Measurements from ENCODE around the gene ATP1B4. TPM values are rescaled to one million over a fixed set of nuclear protein-coding genes. Genes with fewer than 3 reads are reported as not detected.

ATP1B4 gene
- total and polyA plus RNA-seq, 2 of the 8 experiments (the other 6 are each of a cell fraction or from before 2014, with no cell fraction given), result not detected

GRCh38 chrX:120318411-120318810 is 43.5 kb upstream of the ATP1B4 start:
- H4K20me1 ChIP-seq (replicated peaks in 1 of 2; ENCODE audit: control insufficient read depth in 1 of 2, insufficient read depth in 2 of 2, low read length in 2 of 2), result no peaks in the 10 kb centered on the region
- H3K9me3 ChIP-seq (ENCODE audit: insufficient read depth in 2 of 2, low read depth in 1 of 2, low read length in 1 of 2), result no peaks in the 10 kb centered on the region
- no peaks in the 10 kb centered on the region for H3K79me1 ChIP-seq (ENCODE audit: low read depth, low read length)
- H2AFZ ChIP-seq (ENCODE audit: low read length), result no peak overlapping the region
- 87% methylated on average over 4 of the region's 4 CpGs; no CpG with 5 or more reads in 1 of the 2 experiments for WGBS, 2 experiments (ENCODE audit: extremely low coverage in 1 of 2, insufficient coverage in 1 of 2, insufficient read length in 1 of 2, insufficient replicate concordance in 2 of 2, low coverage in 1 of 2, low lambda C conversion rate in 2 of 2, missing lambda C conversion rate in 1 of 2)
- no peak overlapping the region for H4K8ac ChIP-seq (ENCODE audit: extremely low read depth, insufficient read depth, low read length)
- DNase-seq (ENCODE audit: low read depth in 1 of 2, low spot score in 2 of 2) (no peak), FAIRE-seq (no peak)
- no peak overlapping the region for H2BK5ac ChIP-seq (ENCODE audit: low read depth, low read length)
- no peak overlapping the region for H3K4me2 ChIP-seq (ENCODE audit: insufficient read depth in 1 of 2, low read depth in 2 of 2, low read length in 2 of 2)
- H4K5ac ChIP-seq (ENCODE audit: insufficient read length, low read depth, low read length), result no peak overlapping the region
- H3K23me2 ChIP-seq (ENCODE audit: low read depth, low read length), result no peaks in the 10 kb centered on the region
- H4K91ac ChIP-seq (replicated peaks; ENCODE audit: insufficient read length, low read length), result no peak overlapping the region
- no peaks in the 10 kb centered on the region for H3K79me2 ChIP-seq (ENCODE audit: control insufficient read depth in 1 of 2, insufficient read depth in 2 of 2, low read length in 2 of 2)
- H3K18ac ChIP-seq (ENCODE audit: extremely low read depth, low read length), result no peak overlapping the region
- H2BK20ac ChIP-seq (ENCODE audit: low read length), result no peak overlapping the region
- H3K23ac ChIP-seq (ENCODE audit: insufficient read length), result no peak overlapping the region
- H3K36me3 ChIP-seq (ENCODE audit: control insufficient read depth in 2 of 4, insufficient read depth in 4 of 4, low read length in 3 of 4), result no peaks in the 10 kb centered on the region
- H2BK120ac ChIP-seq (replicated peaks; ENCODE audit: low read depth, low read length), result no peak overlapping the region
- H2BK12ac ChIP-seq (ENCODE audit: low read depth, low read length), result no peak overlapping the region
- H3K9ac ChIP-seq (replicated peaks in 1 of 4; ENCODE audit: extremely low read depth in 1 of 4, low read depth in 3 of 4, low read length in 3 of 4), result no peak overlapping the region
- H3K4me3 ChIP-seq (ENCODE audit: extremely low read depth in 1 of 4, insufficient read depth in 2 of 4, low read depth in 3 of 4, low read length in 4 of 4), result no peak overlapping the region
- H2AK5ac ChIP-seq (ENCODE audit: low read depth, low read length), result no peak overlapping the region
- no peak overlapping the region for H3K56ac ChIP-seq (replicated peaks; ENCODE audit: insufficient read length, low read depth, low read length)
- no peak overlapping the region for H3K27ac ChIP-seq (ENCODE audit: low read depth, low read length)
- H3K27me3 ChIP-seq (replicated peaks in 1 of 4; ENCODE audit: control insufficient read depth in 3 of 4, extremely low read depth in 1 of 4, insufficient read depth in 3 of 4, low read length in 3 of 4), result no peaks in the 10 kb centered on the region; a peak in 2 of 7 replicates
- H2BK15ac ChIP-seq (ENCODE audit: low read length), result no peak overlapping the region
- H3K4ac ChIP-seq (replicated peaks; ENCODE audit: insufficient read length, low read depth, low read length), result no peak overlapping the region
- no peak overlapping the region for H3K14ac ChIP-seq (ENCODE audit: insufficient read length)
- no peaks in the 10 kb centered on the region for H3K4me1 ChIP-seq (replicated peaks in 1 of 4; ENCODE audit: control insufficient read depth in 3 of 4, insufficient read depth in 4 of 4, low read length in 3 of 4)
- ChIA-PET CTCF (ENCODE audit: partially characterized antibody) (interaction anchor here (0.6 to 1.4 kb wide), 8 partner anchors 39 to 835 kb away, joined by 3 to 4 read pairs (median 3); partner anchors contain the start of gene ATP1B4), POLR2A (ENCODE audit: partially characterized antibody) (no interaction called here)
- TF ChIP-seq SIRT6 (IDR thresholded peaks at IDR 0.05; ENCODE audit: low read length) (no peak), SAP30 (IDR thresholded peaks at IDR 0.05; ENCODE audit: insufficient read depth, insufficient replicate concordance, low read length) (no peak), ATF2 (IDR thresholded peaks at IDR 0.05; ENCODE audit: low read length) (no peak), POLR2AphosphoS5 (IDR thresholded peaks at IDR 0.05; ENCODE audit: low read depth, low read length) (no peak), RXRA (IDR thresholded peaks at IDR 0.05; ENCODE audit: insufficient read depth, low read depth, low read length) (no peak), SP4 (IDR thresholded peaks at IDR 0.05; ENCODE audit: low read length) (no peak), MAFK (IDR thresholded peaks at IDR 0.05; ENCODE audit: low read depth, low read length) (no peak), BCL11A (IDR thresholded peaks at IDR 0.05; ENCODE audit: low read depth in 2 of 2, low read length in 2 of 2) (no peak), RNF2 (IDR thresholded peaks at IDR 0.05; ENCODE audit: borderline replicate concordance, low read depth, low read length, missing control alignments, poor library complexity, severe bottlenecking) (no peak), CHD1 (IDR thresholded peaks at IDR 0.05; ENCODE audit: low read depth, low read length) (no peak), POLR2A (IDR thresholded peaks at IDR 0.05; ENCODE audit: control extremely low read depth in 1 of 2, low read depth in 2 of 2, low read length in 2 of 2) (no peak), EZH2 (IDR thresholded peaks at IDR 0.05; ENCODE audit: low read depth, low read length, severe bottlenecking) (no peak)
